ENCODE results near the gene FOXRED2.
"Not testable (repeated sequence)": the region's sequence is repeated elsewhere in the genome, so short reads cannot be mapped to it uniquely, and the experiment has no call there.

FOXRED2 gene

DNA sequence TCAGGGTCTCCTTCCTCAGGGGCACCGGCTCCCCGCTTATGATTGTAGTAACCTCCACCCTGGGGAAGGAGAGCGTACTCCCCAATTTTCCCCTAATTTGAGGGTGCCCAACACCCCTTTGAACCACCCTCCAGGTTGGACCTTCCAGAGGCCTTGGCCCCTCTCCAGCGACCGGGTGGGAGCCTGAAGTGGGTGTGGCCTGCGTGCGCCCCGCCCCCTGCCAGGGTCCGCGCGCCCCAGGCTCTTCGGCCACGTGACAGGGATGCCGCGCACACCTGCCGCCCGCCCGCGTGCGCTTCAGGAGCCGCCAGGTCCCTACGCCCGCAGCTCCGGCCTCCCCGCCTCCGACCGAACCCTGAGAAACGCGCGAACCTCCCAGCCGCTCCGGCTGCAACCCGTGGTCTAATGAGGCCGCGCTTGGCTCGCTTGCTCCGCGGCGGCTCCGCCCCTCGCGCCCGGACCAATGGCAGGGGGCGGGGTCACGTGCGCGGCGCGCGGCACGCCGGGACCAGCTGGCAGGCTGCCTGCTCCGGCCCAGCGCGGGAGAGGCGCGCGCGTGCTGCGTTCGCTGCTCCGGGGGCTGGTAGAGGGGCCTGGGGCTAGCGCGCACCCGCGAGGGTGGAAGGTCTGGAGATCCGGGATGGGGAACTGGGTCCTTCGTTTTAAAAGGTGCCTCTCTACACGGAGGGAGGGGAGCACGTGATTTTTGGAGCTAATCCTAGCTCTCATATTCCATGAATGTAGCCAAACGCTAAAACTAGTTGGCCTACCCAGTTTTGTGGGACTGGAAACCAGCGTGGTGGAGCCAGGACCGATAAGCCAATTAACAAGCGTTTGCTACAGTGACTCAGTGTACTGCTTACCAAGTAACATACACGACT is at the start of gene FOXRED2:
TSS of gene FOXRED2 (minus strand) at position 404 of the 881 bp plus-strand sequence. CDS start 618 bp downstream, outside the sequence.
- DNase-seq = peak; percentile 87

DNA sequence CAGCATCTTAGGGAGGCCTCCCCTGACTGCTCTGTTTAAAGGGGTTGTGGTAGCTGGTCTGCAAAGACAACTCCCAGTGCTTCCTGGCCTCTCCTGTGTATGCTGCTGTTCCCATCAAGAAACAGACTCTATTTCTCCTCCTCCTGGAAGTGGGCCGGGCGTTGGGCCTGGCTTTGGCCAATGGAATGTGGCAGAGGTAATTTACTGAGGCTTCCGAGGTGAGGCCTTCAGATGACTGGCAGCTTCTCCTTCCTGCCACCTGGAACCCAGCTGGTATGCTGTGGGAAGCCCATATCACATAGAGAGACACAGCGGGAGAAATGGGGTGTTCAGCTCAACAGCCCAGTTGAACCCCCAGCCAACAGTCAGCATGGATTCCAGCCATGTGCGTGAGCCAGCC is 47.3 kb upstream of the FOXRED2 start:
- DNase-seq = no peak

DNA sequence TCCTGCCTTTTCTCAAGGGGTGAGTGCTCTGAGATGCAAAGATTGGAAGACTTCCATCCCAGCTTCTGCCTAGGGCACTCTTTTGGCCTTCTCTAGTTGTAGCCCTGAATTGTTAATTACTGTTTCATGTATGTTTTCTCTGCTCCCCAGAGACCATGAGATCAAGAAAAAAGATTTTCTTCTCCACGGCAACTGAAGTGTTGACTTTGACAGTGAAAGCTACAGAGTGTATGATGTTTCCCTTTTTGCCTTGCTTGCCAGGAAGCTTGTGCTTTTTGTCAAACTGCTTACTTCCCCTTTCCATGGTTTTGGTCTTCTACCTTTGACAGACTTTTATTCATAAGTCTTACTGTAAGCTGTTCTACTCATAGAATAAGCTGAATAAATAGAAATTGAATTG is 45.4 kb upstream of the FOXRED2 start:
- no peak for DNase-seq

DNA sequence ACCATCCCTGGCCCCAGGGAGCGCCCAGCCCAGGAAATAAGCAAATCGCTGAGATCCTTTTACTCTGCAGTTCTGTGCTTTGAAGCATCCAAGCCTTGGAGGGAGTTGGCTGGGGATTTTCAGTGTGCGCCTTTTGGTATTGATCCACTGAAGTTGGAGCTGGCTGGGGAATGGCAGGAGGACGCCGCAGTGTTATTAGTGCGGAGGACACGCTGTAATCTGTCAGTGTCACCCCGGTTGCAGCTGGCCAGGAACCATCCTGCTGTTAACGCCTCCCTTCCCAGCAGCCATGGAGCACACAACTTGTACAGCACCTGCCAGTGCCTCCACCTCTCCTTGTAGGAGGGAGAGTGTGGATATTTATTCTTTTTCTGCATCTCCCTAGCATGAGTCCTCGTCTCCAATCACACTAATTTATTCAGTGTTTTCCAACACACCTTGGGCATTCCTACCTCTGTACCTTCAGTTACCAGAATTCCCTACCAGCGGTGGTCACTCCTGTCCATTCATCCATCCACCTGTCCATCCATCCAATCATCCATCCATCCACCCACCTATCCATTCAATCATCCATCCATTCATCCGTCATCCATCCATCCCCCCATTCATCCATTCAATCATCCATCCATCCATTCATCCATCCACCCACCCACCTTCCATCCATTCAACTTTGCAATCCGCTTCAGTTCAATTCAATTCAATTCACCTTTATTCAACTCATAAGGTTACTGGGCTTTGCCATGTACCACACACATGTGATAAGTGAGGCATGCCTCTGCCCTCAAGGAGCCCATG is 44.1 kb upstream of the FOXRED2 start:
- DNase-seq = no peak

DNA sequence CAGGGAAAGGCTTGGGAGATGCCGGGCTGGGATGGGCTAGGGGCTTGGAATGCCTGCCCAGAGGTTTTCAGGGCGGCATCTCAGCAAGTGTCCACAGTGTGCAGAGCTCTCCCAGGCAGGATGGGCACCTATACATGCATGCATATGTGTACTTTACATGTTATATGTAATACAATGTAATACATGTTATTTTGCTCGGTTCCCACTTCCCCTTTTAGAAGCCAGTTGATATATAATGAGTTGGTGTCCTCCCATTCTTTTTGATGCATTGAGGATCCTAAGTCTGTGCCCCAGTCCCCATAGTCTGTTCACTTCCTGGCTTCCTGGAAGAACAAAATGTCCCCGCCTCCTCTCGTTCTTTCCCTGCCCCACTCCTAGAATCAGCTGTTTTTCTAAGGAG is 42.2 kb upstream of the FOXRED2 start:
- no peak for DNase-seq

DNA sequence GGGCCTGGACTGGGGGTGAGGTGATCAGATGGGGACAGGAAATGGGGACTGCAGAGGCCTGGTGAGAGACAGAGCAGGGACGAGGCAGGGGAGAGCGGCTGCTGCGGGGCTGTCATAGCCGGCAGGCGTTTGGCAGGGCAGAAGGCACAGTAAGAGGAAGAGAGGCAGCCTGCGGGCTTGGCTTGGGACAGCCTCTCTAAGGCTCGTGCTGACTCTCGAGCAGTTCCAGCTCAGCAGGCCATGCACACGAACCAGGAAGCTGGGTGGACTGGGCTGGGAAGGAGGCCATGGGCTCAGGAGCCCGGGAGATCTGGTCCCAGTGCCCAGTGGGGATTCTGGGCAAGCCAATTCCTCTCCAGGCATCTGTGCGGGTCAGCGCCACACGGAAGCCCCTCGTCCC is 41.8 kb upstream of the FOXRED2 start:
- DNase-seq = no peak

DNA sequence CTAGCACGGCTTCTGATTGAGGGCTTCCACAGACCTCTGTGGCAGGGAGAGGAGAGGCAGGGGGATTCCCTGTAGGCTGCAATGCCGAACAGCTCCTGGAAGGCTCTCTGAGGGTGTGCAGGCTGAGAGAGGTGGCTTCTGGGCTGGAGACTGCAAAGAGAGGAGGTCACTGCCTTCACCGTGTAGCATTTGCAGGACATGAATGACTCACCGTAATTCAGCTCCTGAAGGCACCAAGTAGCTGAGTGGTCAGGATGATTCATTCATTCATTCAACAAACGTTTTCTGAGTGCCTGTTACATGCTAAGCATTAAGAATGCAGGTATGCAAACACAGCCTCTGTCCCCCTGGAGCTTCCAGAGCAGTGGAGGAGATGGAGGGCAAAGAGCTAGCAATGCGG is 40.1 kb upstream of the FOXRED2 start:
- no peak for DNase-seq

DNA sequence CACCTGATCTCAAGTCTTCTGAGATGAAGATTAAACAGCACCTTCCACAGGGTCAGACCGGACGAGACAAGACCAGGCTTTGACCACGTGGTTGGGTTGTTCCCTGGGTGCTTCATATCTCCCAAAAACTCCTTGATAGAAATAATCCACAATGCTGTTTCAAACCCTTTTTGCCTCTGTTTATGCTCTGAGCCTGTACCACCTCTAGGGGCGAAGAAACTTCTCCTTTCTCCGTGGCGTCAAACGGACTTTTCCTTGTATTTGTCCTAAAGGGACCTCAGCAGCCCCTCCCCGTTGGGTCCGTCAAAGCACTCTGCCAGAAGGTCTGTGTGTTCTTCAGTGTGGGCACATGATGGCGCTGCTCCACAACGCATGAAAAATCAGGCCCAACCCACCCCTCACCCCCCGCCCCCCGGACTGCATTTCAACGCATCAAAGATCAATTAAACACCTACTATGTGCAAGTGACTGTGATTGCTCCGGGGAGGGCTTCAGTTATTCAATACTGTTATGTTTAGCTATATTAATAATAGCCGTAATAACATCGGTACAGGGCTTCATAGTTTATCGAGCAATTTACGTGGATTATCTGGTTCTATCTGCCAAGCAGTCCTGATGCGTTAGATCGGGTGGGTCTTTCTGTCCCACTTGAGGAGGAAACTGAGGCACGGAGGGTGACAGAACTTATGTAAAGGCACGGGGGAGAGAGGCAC is 39.4 kb upstream of the FOXRED2 start:
- no peak for DNase-seq

DNA sequence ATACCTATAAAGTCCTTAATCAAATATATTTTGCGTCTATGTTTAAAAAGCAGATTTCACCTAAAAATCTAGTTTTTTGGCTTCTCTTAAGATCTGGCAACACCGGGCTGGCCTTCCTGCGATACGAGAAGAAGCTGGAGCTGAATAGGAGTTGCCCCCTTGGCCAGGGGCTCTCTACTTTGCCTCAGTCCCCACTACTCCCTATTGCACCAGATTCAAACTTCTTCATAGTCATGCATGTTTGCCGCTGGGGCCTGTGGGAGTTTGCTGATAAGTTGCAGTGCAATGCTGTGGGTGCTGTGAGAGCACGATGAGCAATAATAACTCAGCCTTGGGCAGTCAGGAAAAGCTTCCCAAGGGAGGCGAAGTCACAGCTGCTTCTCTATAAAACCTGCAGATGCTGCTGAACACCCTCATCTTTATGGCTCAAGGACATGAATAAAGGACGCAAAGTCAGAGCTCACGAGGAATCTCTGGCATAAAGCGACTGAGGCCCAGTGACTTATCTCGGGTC is 37.3 kb upstream of the FOXRED2 start:
- no peak for DNase-seq

DNA sequence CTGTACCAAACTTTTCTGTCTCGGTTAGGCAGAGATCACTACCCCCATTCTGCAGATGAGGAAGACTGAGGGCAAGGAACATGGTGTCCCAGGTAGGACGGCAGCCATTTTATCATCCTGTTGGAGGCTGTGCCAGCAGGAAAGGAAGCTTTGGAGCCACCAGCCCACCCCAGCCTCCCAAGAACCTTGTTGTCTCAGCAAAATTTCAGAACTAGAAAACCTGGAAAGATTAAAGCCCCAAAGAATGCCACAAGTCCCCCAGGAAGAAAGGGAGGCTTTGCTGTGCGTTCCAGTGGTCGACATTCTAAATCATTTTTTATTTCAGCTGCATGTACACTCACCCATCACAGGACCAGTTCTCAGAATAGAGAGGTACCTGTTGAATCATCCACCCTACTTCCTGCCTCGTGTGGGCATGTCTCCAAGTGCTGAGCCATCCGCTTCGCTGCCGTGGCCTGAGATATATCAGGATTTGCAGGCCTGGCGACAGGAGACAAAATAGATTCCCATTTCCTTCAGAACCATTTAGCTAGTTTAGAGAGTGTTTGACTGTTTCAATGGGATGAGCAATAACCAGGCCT is 35.1 kb upstream of the FOXRED2 start:
- DNase-seq = no peak

DNA sequence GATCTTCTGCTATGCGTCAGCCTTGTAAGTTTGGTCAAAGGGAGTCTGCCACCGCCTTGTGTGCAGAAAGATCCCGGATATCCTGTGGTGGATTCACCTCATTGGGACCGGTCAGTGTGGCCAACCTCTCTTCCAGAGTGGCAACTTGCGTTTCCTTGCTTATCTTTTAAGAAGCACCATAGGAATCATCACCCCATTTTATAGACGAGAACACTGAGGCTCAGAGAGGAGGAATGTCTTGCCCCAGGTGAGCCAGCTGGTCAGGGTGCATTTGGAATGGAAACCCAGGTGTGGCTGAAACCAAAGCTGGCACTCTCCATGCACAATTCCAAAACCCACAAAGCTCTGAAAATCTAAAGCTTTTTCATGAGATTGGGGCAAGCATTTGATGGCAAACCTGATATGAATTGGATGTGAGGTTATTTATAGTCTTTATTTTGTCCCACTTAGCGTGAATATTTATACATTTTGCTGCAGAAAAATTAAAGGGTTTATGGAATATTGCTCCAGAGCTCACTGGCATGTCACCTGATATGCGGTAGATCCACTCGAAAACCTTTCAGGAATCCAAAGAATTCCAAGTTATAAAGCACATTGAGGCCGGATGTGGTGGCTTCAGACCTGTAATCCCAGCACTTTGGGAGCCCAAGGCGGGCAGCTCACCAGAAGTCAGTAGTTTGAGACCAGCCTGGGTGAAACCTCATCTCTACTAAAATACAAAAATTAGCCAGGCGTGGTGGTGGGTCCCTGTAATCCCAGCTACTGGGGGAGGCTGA is 34.2 kb upstream of the FOXRED2 start:
- DNase-seq = no peak

DNA sequence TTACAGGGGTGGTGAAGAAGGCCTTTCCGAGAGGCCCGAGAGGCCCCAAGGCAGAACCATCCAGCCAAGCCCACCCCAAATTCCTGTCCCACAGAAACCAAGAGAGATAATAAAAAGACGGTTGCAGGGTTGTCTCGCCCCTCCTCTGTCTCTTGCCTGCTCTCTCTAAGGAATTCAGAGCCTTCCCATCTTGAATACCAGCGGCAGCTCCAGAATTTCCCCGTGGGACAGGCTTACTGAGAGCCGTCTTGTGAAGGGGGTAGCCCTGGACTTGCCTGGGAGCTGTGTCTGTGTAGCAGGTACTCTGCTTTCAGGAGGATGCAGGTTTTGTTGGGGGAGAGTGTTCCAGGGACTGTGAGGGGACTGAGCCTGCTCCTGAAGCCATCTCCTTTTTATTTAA is 31.7 kb upstream of the FOXRED2 start:
- DNase-seq = no peak

DNA sequence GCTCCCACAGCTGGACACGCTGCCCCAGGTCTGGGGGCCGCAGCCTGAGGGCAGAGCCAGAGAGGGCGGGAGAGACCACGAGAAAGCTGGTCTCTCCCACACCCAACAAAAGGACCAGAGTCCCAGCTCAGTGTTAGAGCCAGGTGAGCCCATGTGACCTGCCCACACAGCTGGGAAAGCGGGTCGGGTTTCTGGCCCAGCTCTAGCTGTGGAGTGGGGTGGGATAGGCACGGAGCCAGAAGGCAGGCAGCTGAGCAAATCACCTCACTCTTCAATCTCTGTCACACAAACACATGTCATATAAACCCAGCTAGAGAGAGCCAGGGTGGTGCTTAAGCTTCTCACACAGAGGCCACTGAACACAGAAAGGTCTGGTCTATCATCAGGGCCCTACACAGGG is 29.9 kb upstream of the FOXRED2 start:
- DNase-seq = peak; percentile 64

DNA sequence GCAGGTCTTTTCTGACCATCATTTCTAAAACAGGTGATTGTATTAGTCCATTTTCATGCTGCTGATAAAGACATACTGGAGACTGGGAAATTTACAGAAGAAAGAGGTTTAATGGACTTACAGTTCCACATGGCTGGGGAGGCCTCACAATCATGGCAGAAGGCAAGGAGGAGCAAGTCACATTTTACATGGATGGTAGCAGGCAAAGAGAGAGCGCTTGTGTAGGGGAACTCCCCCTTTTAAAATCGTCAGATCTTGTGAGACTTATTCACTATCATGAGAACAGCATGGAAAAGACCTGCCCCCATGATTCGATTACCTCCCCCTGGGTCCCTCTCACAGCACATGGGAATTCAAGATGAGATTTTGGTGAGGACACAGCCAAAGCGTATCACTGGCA is 26.5 kb upstream of the FOXRED2 start:
- not testable (repeated sequence) for DNase-seq

DNA sequence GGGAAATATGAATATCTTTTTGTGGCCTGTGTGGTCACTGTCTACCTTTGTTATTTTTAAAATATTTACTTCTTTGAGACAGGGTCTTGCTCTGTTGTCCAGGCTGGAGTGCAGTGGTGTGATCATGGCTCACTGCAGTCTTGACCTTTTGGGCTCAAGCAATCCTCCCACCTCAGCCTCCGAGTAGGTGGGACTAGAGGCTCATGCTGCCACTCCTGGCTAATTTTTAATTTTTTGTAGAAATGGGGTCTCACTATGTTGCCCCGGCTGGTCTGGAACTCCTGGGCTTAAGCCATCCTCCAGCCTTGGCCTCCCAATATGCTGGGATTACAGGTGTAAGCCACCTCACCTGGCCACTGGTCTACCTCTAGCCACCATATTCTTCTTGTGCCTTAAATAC is 25.6 kb upstream of the FOXRED2 start:
- DNase-seq = no peak

DNA sequence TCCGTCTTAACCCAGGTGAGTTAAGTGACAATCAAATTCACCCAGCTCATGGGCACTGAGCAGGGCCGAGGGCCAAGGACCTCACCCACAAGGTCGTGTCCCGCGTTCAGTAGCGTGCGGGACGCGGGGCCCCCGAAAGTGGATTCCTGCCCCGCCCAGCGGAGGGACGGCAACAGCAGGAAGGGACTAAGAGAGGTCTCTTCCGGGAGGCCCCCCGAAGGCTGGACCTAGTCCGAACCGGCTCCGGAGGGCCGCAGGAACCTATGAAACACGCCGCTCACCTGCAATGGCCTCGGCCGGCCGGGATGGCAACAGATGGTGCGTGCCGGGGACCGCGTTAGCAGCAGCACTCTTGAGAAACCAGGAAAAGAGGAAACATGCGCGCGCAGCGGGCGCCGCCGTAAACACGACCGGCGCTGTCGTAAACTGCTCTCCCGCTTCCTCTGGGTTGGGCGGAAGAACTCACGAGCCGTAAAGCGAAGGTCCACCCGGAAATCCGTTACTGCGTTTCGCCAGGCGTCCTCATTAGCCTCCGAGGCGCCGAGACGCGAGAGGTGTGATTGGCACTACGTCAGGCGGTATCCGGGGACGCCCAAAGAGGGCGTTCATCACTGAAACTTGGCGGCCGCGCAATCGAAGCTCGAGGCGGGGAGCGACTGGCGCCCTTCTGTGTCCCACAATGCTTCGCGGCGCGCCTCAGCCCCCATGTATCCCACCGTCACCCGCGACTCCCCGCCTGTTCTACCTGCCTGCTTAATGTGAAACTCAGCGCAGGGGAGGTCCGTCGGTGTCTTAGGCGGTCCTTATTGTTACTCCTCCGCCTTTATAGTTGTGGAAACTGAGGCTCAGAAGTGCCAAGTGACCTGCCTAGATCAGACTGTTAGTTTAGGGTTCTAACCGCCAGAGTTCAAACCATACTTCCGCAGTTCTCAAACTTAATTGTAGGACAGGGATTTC is 22.2 kb upstream of the FOXRED2 start, which contains the start of gene EIF3D:
TSS of gene EIF3D (minus strand) at position 372 of the 957 bp plus-strand sequence. CDS start 3,045 bp downstream, outside the sequence.
- DNase-seq = peak; percentile 90

DNA sequence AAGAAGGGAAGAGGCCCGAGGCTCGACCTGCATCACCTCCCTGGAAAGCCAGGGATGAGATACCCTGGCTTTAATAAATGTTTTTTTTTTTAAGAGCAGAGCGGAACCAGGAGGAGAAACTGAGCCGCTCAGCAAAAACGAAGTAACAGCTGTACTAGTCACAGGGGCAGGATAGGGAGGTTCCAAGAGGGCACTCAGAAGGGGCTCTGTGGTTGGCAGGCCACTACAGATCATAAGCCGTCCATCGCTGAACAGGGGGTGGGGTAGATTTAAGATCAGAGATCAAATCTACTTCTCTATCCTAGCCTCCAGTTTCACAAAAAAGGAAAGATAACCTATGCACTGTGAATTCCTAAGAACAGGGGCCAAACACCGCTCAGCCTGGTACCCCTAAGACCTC is 21.5 kb upstream of the FOXRED2 start:
- no peak for DNase-seq

DNA sequence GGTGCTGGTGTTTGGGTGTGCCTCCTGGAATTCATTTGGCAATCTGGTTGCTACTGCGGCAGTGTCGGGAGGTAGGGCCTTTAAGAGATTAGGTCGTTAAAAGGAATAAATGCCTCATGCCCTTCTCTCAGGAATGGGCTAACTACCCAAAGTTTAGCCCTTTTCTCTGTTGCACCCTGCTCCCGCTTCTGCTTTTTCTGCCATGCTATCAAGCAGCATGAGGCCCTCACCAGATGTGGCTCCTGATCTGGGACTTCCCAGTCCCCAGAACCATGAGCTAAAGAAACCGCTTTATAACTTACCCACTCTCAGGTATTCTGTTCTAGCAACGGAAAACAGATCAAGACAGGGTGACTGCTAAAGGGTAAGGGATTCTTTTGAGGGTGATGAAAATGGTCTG is 15.8 kb upstream of the FOXRED2 start:
- DNase-seq = no peak

DNA sequence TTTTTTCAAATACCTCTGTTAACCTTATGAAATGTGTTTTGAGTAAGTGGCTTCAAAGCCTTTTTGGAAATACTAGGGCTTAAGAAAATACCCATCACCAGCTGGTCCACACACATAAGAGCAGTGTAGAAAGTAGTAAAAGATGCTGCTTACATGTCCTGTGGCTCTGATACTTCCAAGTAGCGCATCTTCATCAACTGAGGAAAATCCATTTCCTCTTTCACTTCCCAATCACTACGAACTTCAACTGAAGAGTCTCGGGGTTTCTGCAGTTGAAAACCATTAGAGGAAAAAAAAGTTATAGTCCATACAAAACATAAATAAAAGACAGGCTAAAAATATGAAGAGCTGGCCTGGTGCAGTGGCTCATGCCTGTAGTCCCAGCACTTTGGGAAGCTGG is 13.6 kb upstream of the FOXRED2 start:
- no peak for DNase-seq

DNA sequence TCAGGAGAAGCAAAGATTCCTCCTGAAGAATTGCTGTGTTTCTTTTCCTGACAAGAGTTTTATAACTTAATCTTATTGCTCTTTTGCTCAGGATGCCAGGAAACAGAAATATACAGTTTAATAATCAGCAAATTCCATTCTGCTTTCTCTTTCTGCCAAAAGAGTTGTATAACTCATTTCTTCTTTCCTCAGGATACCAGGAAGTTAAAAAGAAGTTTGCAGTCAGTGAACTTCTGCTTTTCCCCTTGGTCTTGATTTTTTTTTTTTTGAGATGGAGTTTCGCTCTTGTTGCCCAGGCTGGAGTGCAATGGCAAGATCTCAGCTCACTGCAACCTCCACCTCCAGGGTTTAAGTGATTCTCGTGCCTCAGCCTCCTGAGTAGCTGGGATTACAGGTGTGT is 13.1 kb upstream of the FOXRED2 start:
- DNase-seq = not testable (repeated sequence)

DNA sequence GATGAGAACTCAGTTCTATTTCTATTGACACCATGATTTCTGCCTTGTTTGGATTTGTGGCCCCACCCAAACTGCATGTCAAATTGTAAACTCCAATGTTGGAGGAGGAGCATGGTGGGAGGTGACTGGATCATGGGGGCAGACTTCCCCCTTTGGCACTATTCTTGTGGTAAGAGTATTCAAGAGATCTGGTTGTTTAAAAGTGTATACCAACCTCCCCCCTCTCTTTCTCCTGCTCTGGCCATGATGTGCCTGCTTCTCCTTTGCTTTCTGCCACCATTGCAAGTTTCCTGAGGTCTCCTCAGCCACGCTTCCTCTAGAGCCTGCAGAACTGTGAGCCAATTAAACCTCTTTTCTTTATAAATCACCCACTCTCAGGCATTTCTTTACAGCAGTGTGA is 7.9 kb upstream of the FOXRED2 start:
- no peak for DNase-seq

All from NCI-H2107 (cell line).